ENCODE results near the gene ATP1A3. TPM values are rescaled to one million over a fixed set of nuclear protein-coding genes. Genes with fewer than 3 reads are reported as not detected.
"Not testable (repeated sequence)": the region's sequence is repeated elsewhere in the genome, so short reads cannot be mapped to it uniquely, and the experiment has no call there.

ATP1A3 gene
- total RNA-seq, 1 donor from 2014 or later, result 242 TPM

- DNase-seq (ENCODE audit: low spot score), result peak; percentile 94
- intact Hi-C loops (cut with DNase I), result loop anchor here (5.0 kb wide), 2 partner anchors 76 to 101 kb away; partner anchors contain the start of gene ARHGEF1
These were observed 35.5 kb downstream of the ATP1A3 start for GRCh38 chr19:41958367-41959055.

DNA sequence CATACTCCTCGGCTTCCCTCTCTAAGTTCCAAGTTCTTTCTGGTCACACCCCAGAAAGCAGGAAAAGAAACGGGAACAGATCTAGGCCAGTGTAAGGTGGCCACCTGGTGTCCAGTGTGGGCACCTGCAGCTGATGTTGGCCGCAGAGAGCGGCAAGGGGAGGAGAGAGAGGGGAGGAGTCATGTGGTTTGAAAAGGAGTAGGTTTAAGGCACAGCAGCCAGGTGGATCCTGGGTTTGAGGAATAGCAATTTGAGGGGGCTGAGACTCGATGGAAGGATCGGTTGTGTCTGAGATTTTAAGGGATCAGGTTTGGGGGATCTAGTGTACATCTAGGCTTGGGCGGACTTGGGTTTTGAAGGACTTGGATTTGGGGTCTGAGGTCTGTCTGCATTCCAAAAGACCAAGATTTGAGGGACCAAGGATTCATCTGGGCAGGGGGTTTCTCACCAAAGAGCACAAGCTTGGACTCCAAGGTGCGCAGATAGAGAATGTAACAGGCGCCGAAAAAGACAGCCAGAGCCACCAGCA, 36.1 kb downstream of the ATP1A3 start:
- peak; percentile 89 for DNase-seq (ENCODE audit: low spot score)
- intact Hi-C loops (cut with DNase I), result loop anchor here (5.0 kb wide), 2 partner anchors 76 to 101 kb away; partner anchors contain the start of gene ARHGEF1

DNA sequence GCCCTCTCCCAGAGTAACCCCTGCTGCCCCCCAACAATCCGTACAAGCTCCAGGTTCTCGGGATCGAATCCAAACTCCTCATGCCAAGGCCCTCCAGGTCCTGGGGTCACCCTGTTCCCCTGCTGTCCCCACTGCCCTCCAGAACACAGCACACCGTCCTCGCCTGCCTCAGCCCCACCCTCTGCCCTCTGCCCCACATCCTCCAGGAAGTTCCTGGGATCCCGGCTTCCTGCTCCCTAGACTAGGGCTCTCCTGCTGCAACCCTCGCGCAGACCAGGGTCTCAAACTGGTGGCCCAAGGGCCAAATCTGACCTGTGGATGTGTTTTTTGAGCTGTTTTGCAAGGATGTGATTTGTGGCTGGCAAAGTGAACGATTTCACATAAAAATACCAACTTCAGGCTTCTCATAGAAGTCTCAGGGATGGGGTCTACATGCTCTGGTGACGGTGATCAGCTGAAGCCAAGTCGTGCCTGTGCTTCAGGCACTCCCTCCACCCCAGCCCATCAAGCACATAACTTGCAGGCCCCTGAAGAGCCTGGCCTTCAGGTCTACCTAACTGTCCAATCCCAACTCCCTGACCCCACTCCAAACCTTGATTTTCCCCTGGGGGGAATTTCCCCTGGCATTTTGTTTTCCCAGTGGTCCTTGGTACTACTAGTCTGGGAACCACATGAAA, 36.7 kb downstream of the ATP1A3 start:
- no peak for DNase-seq (ENCODE audit: low spot score)
- intact Hi-C loops (cut with DNase I), result loop anchor here (5.0 kb wide), 2 partner anchors 75 to 100 kb away; partner anchors contain the start of gene ARHGEF1

GRCh38 chr19:41956621-41957020, 37.4 kb downstream of the ATP1A3 start:
- no peak for DNase-seq (ENCODE audit: low spot score)
- intact Hi-C loops (cut with DNase I), result loop anchor here (5.0 kb wide), 2 partner anchors 74 to 99 kb away; partner anchors contain the start of gene ARHGEF1

DNA sequence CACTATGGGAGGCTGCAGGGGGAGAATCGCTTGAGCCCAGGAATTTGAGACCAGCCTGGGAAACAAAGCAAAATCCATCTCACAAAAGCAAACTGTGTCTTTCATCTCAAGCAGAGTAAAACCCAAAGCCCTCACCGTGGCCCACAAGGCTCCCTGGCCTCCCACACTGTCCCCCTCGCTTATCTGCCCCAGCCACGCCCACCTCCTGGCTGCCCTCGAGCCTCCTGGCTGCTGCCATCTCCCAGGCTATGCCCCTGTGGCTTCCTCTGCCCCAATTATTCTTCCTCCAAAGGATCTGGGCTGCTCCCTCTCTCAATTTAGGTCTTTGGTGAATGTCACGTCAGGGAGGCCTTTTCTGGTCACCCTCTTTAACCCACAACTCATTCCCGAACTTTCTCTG, 38.5 kb downstream of the ATP1A3 start:
- intact Hi-C loops (cut with DNase I), result loop anchor here (5.0 kb wide), 2 partner anchors 73 to 98 kb away; partner anchors contain the start of gene ARHGEF1
- DNase-seq (ENCODE audit: low spot score), result no peak

DNA sequence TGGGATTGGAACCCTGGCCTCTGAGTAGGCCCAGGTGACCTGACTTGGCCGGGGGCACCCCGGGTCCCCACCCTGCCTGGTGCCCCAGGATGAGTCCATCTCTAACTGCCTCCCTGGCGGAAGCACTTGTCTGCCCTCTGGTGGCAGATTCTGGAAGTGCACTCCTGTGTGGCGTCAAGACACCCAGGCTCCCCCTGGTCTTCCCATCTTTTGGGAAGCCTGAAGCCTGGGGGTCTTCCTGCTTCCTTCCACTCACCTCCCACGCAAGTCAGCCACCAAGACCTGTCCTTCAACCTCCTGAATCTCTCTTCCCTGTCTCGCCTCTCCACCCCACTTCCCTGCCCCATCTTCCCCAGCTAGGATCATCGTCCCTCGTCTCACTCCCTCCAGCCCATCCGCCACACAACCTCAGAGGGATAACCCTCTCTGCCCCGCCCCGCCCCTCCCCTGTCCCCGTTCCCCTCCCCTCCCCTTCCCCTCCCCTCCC, 42.3 kb downstream of the ATP1A3 start:
- intact Hi-C loops (cut with DNase I), result no loop called here
- peak; percentile 93 for DNase-seq (ENCODE audit: low spot score)

DNA sequence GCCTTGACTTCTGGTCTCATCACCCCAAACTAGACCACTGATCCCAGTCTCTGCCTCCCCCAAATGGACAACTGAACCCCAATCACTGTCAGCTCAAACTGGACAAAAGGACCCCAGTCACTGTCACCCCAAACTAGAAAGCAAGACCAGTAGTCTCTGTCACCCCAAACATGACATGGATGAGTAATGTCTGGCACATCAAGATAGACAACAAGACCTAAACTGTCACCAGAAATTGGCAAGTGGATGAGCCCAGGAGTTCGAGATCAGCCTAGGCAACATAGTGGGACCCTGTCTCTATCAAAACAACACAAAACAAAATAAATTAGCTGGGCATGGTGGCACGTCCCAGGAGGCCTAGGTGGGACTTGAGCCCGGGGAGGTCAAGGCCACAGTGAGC, 46.9 kb downstream of the ATP1A3 start:
- intact Hi-C loops (cut with DNase I), result no loop called here
- no peak for DNase-seq (ENCODE audit: low spot score)

- DNase-seq (ENCODE audit: low spot score), result no peak
- intact Hi-C loops (cut with DNase I), result no loop called here
These were observed 48.8 kb downstream of the ATP1A3 start for GRCh38 chr19:41945135-41945766.

DNA sequence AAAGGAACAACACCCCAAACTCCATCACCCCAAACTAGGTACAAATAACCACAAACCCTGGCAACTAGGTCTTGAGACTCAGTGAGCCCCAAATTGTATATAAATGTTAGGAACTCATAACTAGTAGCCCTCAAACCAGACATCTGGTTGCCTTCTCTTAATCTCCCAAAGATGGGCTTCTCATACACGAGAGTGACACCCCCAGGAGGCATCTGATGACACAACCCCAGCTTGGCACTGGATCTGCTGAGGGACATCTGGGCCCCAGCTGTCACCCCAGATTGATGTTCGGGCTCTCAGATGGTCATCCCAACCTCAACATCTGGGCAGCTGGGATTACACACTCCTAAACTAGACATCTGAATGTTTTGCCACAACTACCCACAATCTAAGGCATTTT, 49.7 kb downstream of the ATP1A3 start:
- DNase-seq (ENCODE audit: low spot score), result no peak
- intact Hi-C loops (cut with DNase I), result no loop called here

DNA sequence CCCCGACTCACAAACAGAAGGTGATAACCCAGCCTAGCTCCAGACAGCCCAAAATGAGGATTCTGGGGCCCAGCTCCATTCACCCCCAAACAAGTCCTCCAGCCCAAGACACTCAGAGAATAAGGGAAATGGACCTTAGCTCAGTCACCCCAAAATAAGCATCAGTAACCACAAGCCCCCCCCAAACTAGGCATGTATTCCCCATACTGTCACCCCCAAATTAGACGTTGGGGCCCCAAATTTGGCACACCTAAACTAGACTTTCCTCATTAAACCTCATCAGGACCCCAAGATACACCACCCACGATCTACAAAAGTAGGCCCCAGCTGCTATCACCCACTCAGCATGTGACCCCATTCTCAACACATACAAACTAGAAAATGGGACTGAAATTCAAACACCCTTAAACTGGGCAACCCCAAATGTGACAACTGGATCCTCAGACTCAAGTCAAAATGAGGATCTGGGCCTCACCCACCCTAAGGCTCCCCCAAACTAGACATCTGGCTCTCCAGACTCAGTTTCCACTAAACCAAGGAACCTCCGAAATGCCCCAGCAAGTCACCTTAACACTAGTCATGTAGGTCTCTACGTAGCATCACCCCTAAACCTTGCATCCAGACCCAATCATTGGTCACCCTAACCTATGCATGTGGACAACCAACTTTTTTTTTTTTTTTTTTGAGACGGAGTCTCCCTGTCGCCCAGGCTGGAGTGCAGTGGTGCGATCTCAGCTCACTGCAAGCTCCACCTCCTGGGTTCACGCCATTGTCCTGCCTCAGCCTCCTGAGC, 52.4 kb downstream of the ATP1A3 start:
- DNase-seq (ENCODE audit: low spot score), result no peak
- intact Hi-C loops (cut with DNase I), result no loop called here

GRCh38 chr19:41940731-41941409, 53.2 kb downstream of the ATP1A3 start:
- no peak for DNase-seq (ENCODE audit: low spot score)
- intact Hi-C loops (cut with DNase I), result no loop called here

- intact Hi-C loops (cut with DNase I), result no loop called here
- DNase-seq (ENCODE audit: low spot score), result no peak
These were observed 53.9 kb downstream of the ATP1A3 start for GRCh38 chr19:41939861-41940730.

GRCh38 chr19:41939209-41939608, 54.8 kb downstream of the ATP1A3 start:
- intact Hi-C loops (cut with DNase I); DNase-seq (ENCODE audit: low spot score): not testable (repeated sequence)

DNA sequence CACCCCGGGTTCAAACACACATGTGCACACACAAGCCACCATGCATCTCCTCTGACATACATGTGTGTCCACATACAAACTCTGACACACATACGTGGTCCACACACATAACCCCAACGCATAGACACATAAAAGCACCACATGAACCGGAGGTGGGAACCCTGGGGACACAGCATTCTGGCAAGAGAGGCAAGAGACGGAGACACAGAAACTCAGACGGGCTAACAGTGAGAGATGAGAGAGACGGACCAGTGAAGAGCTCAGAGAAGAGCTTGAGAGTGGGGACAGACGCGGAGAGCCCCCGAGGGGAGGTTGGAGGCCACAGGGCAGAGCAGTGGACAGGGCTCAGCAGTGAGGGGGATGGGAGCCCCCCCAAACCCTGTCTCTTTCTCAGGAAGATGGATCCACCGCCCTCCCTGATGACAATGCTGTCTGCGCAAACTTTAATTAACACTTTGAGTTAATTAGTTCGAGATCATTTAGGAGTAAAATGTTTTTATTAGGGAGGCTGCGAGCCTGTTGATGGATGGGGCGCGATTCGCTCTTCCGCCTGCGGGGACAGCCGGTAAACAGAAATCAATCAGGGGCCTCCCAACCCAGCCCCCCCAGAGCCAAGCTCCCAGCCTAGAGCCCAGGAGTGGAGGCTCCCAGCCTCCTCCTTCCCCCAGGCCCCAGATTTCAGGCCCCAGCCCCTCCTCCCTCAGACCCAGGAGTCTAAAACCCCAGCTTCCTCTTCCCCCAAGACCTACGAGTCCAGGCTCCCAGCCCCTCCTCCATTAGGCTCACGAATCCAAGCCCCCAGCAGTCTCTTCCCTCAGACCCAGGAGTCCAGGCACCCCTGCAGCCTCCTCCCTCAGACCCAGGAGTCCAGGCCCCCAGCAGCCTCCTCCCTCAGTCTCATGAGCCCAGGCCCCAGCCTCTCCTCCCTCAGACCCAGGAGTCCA, 56.2 kb downstream of the ATP1A3 start:
- intact Hi-C loops (cut with DNase I), result no loop called here
- DNase-seq (ENCODE audit: low spot score), result no peak

DNA sequence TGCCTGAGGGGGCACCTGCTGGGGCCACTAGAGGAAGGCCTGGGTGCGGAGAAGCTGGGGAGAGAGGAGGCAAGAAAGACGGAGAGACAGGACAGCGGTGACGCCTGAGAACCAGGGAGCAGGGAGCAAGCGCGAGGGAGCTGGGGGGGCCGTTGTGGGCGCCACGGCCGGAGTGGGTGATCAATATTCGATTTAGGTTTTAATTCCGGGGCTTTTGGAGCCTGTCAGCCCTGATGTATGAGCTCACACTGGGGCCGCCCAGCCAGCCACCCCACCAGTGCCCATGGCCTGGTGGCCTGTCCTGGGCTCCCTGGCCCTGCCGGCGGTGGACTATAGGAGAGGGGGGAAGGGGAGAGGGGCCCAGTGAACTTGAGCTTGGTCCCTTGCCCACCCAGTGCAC, 57.1 kb downstream of the ATP1A3 start:
- DNase-seq (ENCODE audit: low spot score), result no peak
- intact Hi-C loops (cut with DNase I), result no loop called here

DNA sequence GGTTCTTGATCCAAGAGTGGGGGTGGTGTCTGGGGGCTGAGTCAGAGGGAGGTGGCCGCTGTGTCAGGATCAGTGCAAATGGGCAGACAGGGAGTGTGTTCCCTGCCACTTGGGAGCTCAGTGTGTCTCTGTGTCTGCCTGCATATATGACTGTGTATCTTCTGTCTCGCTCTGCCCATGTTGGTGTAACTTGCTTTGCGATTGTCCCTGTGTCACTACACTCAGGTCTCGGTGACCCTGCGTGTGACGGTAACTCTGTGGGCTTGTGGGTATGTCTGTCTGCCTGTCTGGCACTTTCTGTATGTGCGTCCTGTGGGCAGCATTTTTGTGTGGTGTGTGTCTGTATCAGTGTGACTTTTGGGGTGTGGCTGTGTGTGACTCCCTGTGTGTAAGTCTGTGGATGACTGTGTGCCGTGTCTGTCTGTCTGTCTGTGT, 57.6 kb downstream of the ATP1A3 start:
- intact Hi-C loops (cut with DNase I), result no loop called here
- DNase-seq (ENCODE audit: low spot score), result no peak

All from cardiac septum (tissue), 1 donor.